ENCODE results near the gene DIDO1. TPM values are rescaled to one million over a fixed set of nuclear protein-coding genes. Genes with fewer than 3 reads are reported as not detected.
"Not testable (repeated sequence)": the region's sequence is repeated elsewhere in the genome, so short reads cannot be mapped to it uniquely, and the experiment has no call there.

DIDO1 gene
- total RNA-seq, 4 donors from 2014 or later: 24.2 to 39.3 (median 28.7) TPM

GRCh38 chr20:62962891-62963613, 36.7 kb upstream of the DIDO1 start:
- DNase-seq (no peak), ATAC-seq (no peak)
- no peak for TF ChIP-seq CTCF (IDR thresholded peaks at IDR 0.05 in 4 of 5, conservative IDR thresholded peaks at IDR 0.05 in 1 of 5)
- no peak for TF ChIP-seq POLR2A (IDR thresholded peaks at IDR 0.05)
- intact Hi-C loops (cut with DNase I; ENCODE audit: low total_unique reads): no loop called here
- Histone ChIP-seq H3K9me3 (no peaks in the 10 kb centered on the region), H3K27me3 (no peaks in the 10 kb centered on the region), H3K36me3 (no peaks in the 10 kb centered on the region), H3K4me1 (no peaks in the 10 kb centered on the region), H3K4me3 (no peak overlapping the region), H3K27ac (no peak overlapping the region)
- in situ Hi-C loops (cut with MboI; ENCODE audit: low sequenced_read_pairs in 4 of 4): no loop called here

GRCh38 chr20:62962221-62962879, 36.0 kb upstream of the DIDO1 start:
- no peak for DNase-seq
- H3K27me3 ChIP-seq: no peaks in the 10 kb centered on the region
- no peak overlapping the region for H3K4me3 ChIP-seq
- no peaks in the 10 kb centered on the region for H3K36me3 ChIP-seq
- H3K4me1 ChIP-seq: no peaks in the 10 kb centered on the region
- H3K27ac ChIP-seq: no peak overlapping the region
- in situ Hi-C loops (cut with MboI; ENCODE audit: low sequenced_read_pairs in 4 of 4): no loop called here
- intact Hi-C loops (cut with DNase I; ENCODE audit: low total_unique reads): no loop called here
- no peaks in the 10 kb centered on the region for H3K9me3 ChIP-seq
- no peak for ATAC-seq
- TF ChIP-seq CTCF (IDR thresholded peaks at IDR 0.05 in 4 of 5, conservative IDR thresholded peaks at IDR 0.05 in 1 of 5) (no peak), POLR2A (IDR thresholded peaks at IDR 0.05) (no peak)

- in situ Hi-C loops (cut with MboI; ENCODE audit: low sequenced_read_pairs in 4 of 4): no loop called here
- no peaks in the 10 kb centered on the region for H3K36me3 ChIP-seq
- intact Hi-C loops (cut with DNase I; ENCODE audit: low total_unique reads): no loop called here
- DNase-seq: no peak
- TF ChIP-seq POLR2A (IDR thresholded peaks at IDR 0.05) (no peak), CTCF (IDR thresholded peaks at IDR 0.05 in 4 of 5, conservative IDR thresholded peaks at IDR 0.05 in 1 of 5) (no peak)
- no peaks in the 10 kb centered on the region for H3K4me1 ChIP-seq
- H3K4me3 ChIP-seq: peak overlapping the region in 1 of 4 donors; percentile 17
- H3K27ac ChIP-seq: no peak overlapping the region
- H3K9me3 ChIP-seq: no peaks in the 10 kb centered on the region
- ATAC-seq: no peak
- H3K27me3 ChIP-seq: no peaks in the 10 kb centered on the region
Observed at GRCh38 chr20:62961799-62962198, 35.5 kb upstream of the DIDO1 start.

- Histone ChIP-seq H3K27ac (no peak overlapping the region), H3K36me3 (no peaks in the 10 kb centered on the region), H3K27me3 (no peaks in the 10 kb centered on the region), H3K4me3 (peak overlapping the region in 1 of 4 donors; percentile 17), H3K9me3 (no peaks in the 10 kb centered on the region), H3K4me1 (no peaks in the 10 kb centered on the region)
- no peak for TF ChIP-seq CTCF (IDR thresholded peaks at IDR 0.05 in 4 of 5, conservative IDR thresholded peaks at IDR 0.05 in 1 of 5)
- no peak for TF ChIP-seq POLR2A (IDR thresholded peaks at IDR 0.05)
- ATAC-seq: no peak
- intact Hi-C loops (cut with DNase I; ENCODE audit: low total_unique reads) (no loop called here), in situ Hi-C loops (cut with MboI; ENCODE audit: low sequenced_read_pairs in 4 of 4) (no loop called here)
- no peak for DNase-seq
Observed at GRCh38 chr20:62961310-62961783, 35.0 kb upstream of the DIDO1 start.

GRCh38 chr20:62960446-62961309, 34.4 kb upstream of the DIDO1 start:
- H3K27me3 ChIP-seq; DNase-seq; H3K4me3 ChIP-seq; H3K9me3 ChIP-seq; H3K27ac ChIP-seq; in situ Hi-C loops (cut with MboI; ENCODE audit: low sequenced_read_pairs in 4 of 4); H3K4me1 ChIP-seq; intact Hi-C loops (cut with DNase I; ENCODE audit: low total_unique reads); ATAC-seq; H3K36me3 ChIP-seq: not testable (repeated sequence)

Data from gastrocnemius medialis (tissue), 4 donors.